Lower lobe of right lung (tissue), 2 donors: ENCODE measurements around the gene GDNF. TPM values are rescaled to one million over a fixed set of nuclear protein-coding genes. Genes with fewer than 3 reads are reported as not detected.

Experiments used
- ATAC-seq, 2 donors: fragments of 200-7000 bp; cut with Tn5 transposase; one replicate each; pipeline ENCODE4 v1.9.1; 2020 to 2022; ENCODE audit warnings: mild to moderate bottlenecking in 2 of 2, moderate library complexity in 2 of 2
- DNase-seq: peaks from one replicate; pipeline ENCODE4 v3.0.0-alpha.2; 2020
- H3K27ac ChIP-seq: fragments of 200-600 bp; one replicate; pipeline ENCODE4 v1.8.0; 2022
- H3K27me3 ChIP-seq: fragments of 200-600 bp; one replicate; pipeline ENCODE4 v1.8.0; 2022; ENCODE audit warnings: low read depth
- H3K36me3 ChIP-seq: fragments of 200-600 bp; one replicate; pipeline ENCODE4 v1.8.0; 2022; ENCODE audit warnings: mild to moderate bottlenecking
- H3K4me1 ChIP-seq: fragments of 200-600 bp; one replicate; pipeline ENCODE4 v1.8.0; 2022
- H3K4me3 ChIP-seq: fragments of 200-600 bp; one replicate; pipeline ENCODE4 v1.8.0; 2022; ENCODE audit warnings: mild to moderate bottlenecking
- H3K9me3 ChIP-seq: fragments of 200-600 bp; one replicate; pipeline ENCODE4 v1.8.0; 2022
- intact Hi-C: fragments of 100-400 bp; cut with DNase I; formaldehyde crosslinking; loops from one replicate; pipeline ENCODE4 v1.11.0; 2022
- total RNA-seq: library from RNA; stranded (reverse); fragmentation: NEBNext Ultra II Directional; extraction: Animal tissue kit (Norgen Biotek cat#: 25700); gene quantifications from one replicate; pipeline ENCODE4 v1.2.1, GENCODE V29; 2021
- TF ChIP-seq, protein P1 (sequence below): fragments of 200-600 bp; IDR thresholded peaks from one replicate; pipeline ENCODE4 v1.8.0; 2022; ENCODE audit warnings: antibody characterized with exemption, mild to moderate bottlenecking
- donor health status: DM: no; HTN: yes; CAD: no; lungs with severe emphysema.

Gene GDNF
- total RNA-seq, 1 donor from 2014 or later = not detected

DNA sequence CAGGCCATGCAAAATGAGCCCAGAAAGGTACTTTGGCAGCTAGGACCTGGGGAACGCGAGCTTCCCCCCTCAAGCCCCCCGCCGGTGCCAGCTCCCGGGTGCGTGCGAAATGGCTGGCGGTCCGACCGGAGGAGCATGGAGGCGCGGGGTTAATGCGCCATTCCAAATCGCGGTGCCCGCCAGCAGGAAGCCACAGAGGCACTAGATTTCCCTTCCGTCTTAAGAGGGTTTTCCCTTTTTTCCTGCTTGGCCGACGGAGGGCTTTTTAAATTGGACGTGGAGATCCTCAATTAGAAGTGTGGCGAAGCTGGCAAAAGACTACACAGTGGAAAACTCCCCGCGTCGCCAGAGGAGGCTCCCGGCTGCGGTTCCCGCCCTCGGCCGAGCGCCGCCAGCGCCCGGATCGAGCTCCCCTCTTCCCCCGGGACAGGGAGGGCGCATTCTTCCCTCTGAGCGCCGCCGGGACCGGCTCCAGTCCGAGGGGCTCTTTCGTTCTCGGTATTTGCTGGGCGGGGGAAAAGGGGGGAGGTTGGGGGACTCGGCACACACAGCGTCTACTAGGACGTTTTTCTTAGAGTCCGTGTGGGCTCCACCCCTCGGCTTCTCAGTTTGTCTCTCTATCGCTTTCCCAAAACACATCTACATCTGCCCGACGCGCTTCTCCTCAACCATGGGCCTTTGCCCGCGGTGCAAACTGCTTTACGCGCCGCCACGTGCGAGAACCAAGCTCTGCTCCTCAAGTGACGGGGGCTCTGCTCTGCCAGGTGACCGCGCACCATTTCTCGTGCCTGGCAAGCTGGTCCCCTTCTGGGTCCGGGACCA, 3.0 kb downstream of the GDNF start:
- intact Hi-C loops = no loop called here
- Histone ChIP-seq H3K9me3 (no peaks in the 10 kb centered on the region), H3K4me3 (peak overlapping the region; percentile 35), H3K27me3 (peaks cover 92% of the 10 kb centered on the region), H3K27ac (no peak overlapping the region), H3K4me1 (peaks cover 41% of the 10 kb centered on the region), H3K36me3 (no peaks in the 10 kb centered on the region)
- ATAC-seq (peak in 1 of 2 donors; percentile 43), DNase-seq (no peak)
- TF ChIP-seq, protein P1, sequence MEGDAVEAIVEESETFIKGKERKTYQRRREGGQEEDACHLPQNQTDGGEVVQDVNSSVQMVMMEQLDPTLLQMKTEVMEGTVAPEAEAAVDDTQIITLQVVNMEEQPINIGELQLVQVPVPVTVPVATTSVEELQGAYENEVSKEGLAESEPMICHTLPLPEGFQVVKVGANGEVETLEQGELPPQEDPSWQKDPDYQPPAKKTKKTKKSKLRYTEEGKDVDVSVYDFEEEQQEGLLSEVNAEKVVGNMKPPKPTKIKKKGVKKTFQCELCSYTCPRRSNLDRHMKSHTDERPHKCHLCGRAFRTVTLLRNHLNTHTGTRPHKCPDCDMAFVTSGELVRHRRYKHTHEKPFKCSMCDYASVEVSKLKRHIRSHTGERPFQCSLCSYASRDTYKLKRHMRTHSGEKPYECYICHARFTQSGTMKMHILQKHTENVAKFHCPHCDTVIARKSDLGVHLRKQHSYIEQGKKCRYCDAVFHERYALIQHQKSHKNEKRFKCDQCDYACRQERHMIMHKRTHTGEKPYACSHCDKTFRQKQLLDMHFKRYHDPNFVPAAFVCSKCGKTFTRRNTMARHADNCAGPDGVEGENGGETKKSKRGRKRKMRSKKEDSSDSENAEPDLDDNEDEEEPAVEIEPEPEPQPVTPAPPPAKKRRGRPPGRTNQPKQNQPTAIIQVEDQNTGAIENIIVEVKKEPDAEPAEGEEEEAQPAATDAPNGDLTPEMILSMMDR = no peak

DNA sequence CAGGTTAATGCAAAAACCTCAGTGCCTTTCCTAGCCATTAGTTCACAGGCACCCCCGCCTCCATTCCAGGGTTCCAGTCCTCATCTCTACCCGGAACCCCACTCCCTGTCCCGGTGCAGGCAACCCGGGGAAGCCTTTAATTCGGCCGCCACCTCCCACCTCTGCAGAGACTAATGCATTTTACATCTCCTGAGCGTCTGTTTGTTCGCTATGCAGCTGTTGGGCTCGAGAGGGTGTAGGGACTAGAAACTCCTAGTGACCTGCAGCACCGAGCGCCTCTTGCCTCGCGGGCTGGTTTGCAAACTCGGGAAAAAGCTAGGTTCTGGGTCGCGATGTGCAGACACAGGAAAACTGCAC, 3.6 kb downstream of the GDNF start:
- no peak for ATAC-seq
- intact Hi-C loops = no loop called here
- H3K4me3 ChIP-seq = no peak overlapping the region
- peaks cover 92% of the 10 kb centered on the region for H3K27me3 ChIP-seq
- TF ChIP-seq, protein P1 = no peak
- H3K4me1 ChIP-seq = peaks cover 41% of the 10 kb centered on the region
- no peaks in the 10 kb centered on the region for H3K36me3 ChIP-seq
- DNase-seq = no peak
- no peaks in the 10 kb centered on the region for H3K9me3 ChIP-seq
- H3K27ac ChIP-seq = no peak overlapping the region

DNA sequence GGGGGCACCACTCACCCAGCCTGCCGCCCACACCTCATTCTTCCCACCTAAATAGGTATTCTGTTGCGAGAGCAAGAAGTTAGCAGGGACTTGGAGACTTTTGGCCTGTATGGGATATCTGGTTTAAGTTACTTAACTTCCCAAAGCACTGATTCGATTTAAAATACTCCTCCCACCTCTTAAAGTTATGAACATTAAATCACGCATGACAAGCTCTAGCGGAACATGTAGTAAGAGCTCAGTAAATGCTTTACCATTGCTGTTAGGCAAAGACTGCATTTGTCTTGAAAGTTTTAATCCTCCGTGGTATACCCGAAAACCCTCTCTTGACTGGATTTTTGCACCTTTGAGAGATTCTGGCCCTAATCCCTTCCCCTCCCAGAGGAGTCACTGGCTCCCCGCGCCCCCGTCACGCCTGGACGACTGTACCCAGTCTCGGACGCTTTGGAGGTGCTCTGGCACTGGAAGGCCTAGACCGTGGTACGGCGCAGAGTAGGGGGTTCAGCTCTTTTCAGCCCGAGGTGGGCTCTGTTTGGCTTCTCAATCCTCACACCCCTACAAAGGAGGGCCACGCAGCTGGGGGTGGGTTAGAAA, 4.4 kb downstream of the GDNF start:
- Histone ChIP-seq H3K27ac (no peak overlapping the region), H3K36me3 (no peaks in the 10 kb centered on the region), H3K9me3 (no peaks in the 10 kb centered on the region), H3K27me3 (peaks cover 89% of the 10 kb centered on the region), H3K4me1 (peaks cover 41% of the 10 kb centered on the region), H3K4me3 (no peak overlapping the region)
- ATAC-seq = no peak
- intact Hi-C loops = no loop called here
- DNase-seq = no peak
- TF ChIP-seq, protein P1 = no peak

DNA sequence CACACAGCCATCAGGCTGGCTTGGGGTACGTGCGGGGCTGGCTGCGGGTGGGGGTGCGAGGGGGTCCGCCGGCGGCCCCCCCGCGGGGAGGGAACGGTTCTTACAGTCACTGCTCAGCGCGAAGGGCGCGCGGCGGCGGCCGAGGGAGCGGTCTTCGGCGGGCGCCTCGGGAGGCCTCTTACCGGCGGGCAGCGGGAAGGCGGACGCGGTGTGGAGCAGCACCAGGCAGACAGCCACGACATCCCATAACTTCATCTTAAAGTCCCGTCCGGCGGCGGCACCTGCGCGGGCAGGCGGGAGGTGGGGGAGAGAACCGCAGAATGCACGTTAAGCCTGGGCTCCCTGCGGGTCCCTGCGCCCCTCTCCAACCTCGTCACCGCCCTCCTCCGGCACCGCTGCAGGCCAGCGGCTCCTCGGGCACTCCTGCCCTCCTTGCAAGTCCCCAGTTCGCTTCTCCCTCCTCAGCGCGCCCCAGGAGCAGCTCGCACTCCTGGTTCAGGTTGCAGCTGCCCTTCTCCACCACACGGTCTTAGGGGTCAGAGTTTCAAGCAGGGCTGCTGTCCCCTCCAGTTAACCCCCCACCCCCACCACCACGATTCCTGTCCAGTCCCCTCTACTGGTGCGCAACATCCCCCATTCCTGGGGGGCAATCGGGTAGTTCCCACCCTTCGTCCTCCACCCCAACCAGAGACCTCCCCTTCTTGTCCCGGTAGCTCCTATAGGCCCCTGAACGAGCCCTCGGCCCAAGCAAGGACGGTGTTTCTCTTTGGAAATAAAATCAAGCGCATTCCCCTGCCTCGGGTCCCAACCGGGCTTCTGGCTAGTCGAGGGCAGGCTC, 5.1 kb downstream of the GDNF start:
- Histone ChIP-seq H3K4me1 (peaks cover 34% of the 10 kb centered on the region), H3K4me3 (no peak overlapping the region)
- intact Hi-C loops = no loop called here

DNA sequence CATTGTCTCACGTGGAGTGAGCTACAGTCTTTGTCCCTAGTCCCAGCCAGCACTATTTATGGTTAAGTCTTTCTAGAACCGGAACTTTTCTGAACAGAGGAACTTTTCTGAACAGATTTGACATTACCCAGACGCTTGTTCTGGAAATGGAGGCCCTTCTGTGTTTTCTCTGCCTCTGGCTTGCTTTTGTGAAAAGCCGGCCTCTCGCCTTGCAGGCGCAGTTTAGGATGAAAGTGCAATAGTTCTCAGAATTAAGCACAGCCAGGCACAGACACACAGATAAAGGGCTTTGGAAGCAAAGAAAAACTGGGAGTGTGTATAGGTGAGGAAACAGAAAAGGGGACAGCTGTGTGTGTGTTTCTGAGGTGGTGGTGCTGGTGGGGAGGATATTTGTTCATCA, 5.9 kb downstream of the GDNF start:
- H3K27me3 ChIP-seq = peaks cover 78% of the 10 kb centered on the region
- intact Hi-C loops = no loop called here
- no peaks in the 10 kb centered on the region for H3K36me3 ChIP-seq
- ATAC-seq = no peak
- no peak for DNase-seq
- TF ChIP-seq, protein P1 = no peak
- no peak overlapping the region for H3K27ac ChIP-seq
- no peaks in the 10 kb centered on the region for H3K9me3 ChIP-seq
- no peak overlapping the region for H3K4me3 ChIP-seq
- peaks cover 28% of the 10 kb centered on the region for H3K4me1 ChIP-seq

More for the DNA sequence above, 5.1 kb downstream of the GDNF start:
- Histone ChIP-seq H3K27ac (no peak overlapping the region), H3K36me3 (no peaks in the 10 kb centered on the region), H3K27me3 (peaks cover 85% of the 10 kb centered on the region), H3K9me3 (no peaks in the 10 kb centered on the region)
- no peak for ATAC-seq
- no peak for DNase-seq
- TF ChIP-seq, protein P1 = no peak
